Measurements from ENCODE around the gene TCERG1L. TPM values are rescaled to one million over a fixed set of nuclear protein-coding genes. Genes with fewer than 3 reads are reported as not detected.

TCERG1L gene
- total and polyA plus RNA-seq, 2 experiments from 2014 or later, result 0.47 to 0.73 TPM

DNA sequence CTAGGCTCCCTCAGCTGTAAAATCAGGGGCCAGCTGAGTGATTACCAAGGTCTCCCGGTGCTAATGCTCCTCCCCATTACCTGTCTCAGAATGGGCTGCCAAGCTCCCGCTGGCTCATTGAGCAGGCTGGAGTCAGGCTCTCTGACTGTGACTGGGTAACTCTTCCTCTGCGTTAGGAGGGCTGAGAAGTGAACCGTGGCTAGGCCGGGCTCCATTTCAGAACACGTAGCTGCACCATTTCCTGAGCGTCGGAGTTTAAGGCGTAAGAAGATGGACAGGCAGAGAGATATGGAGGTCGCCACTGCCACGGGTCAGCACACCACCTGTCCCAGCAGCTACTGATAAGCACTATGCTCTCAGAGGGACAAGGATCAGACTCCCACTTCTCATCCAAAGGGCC is 250.3 kb downstream of the TCERG1L start:
- H2AFZ ChIP-seq, result no peak overlapping the region
- 81% methylated on average over 11 of the region's 11 CpGs for WGBS (ENCODE audit: low lambda C conversion rate, missing lambda C conversion rate)

DNA sequence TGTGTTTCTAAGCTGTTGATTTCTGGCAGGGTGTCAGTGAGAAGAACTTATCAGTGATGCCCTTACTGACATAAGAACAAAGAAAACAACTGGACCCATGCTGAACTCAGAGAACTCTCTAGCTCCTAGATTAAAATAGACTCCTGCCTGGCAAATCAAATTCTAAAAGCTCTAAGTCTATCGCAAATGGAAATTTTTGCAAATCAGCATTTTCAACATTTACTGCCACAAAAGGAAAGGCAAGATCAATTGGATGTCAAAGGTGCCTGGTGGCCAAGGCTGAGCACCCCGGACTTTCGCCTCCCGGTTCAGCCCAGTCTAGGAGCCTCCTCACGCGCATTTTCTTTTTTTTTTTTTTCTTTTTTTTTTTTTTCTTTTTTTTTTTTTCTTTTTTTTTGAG is 251.6 kb downstream of the TCERG1L start:
- H3K9me2 ChIP-seq (replicated peaks; ENCODE audit: insufficient read depth), result no peaks in the 10 kb centered on the region
- no peaks in the 10 kb centered on the region for H3K79me2 ChIP-seq
- H3K27me3 ChIP-seq, result peaks cover 4% of the 10 kb centered on the region
- no peak overlapping the region for H2AFZ ChIP-seq
- no peaks in the 10 kb centered on the region for H4K20me1 ChIP-seq (ENCODE audit: insufficient read depth, poor library complexity, severe bottlenecking)
- H3K4me2 ChIP-seq, result no peak overlapping the region
- H3K4me3 ChIP-seq, result no peak overlapping the region
- no peak for TF ChIP-seq EZH2phosphoT487 (IDR thresholded peaks at IDR 0.05; ENCODE audit: low read depth, severe bottlenecking, unreplicated experiment)
- TF ChIP-seq EZH2 (IDR thresholded peaks at IDR 0.05; ENCODE audit: borderline replicate concordance), result no peak
- no peak for TF ChIP-seq CTCF (IDR thresholded peaks at IDR 0.05; ENCODE audit: poor library complexity)
- H3K9me3 ChIP-seq (ENCODE audit: low read depth), result no peaks in the 10 kb centered on the region
- no peaks in the 10 kb centered on the region for H3K36me3 ChIP-seq (replicated peaks; ENCODE audit: insufficient read depth, low read depth)
- no peak for DNase-seq (ENCODE audit: low spot score)
- 96% methylated on average over 6 of the region's 6 CpGs for WGBS (ENCODE audit: low lambda C conversion rate, missing lambda C conversion rate)
- H3K27ac ChIP-seq, result no peak overlapping the region
- H3K4me1 ChIP-seq (ENCODE audit: insufficient read depth), result no peaks in the 10 kb centered on the region

More for the DNA sequence above, 250.3 kb downstream of the TCERG1L start:
- no peaks in the 10 kb centered on the region for H4K20me1 ChIP-seq (ENCODE audit: insufficient read depth, poor library complexity, severe bottlenecking)
- no peaks in the 10 kb centered on the region for H3K79me2 ChIP-seq
- no peak for TF ChIP-seq EZH2 (IDR thresholded peaks at IDR 0.05; ENCODE audit: borderline replicate concordance)
- no peak for TF ChIP-seq CTCF (IDR thresholded peaks at IDR 0.05; ENCODE audit: poor library complexity)
- no peak for TF ChIP-seq EZH2phosphoT487 (IDR thresholded peaks at IDR 0.05; ENCODE audit: low read depth, severe bottlenecking, unreplicated experiment)
- DNase-seq (ENCODE audit: low spot score), result no peak
- H3K9me3 ChIP-seq (ENCODE audit: low read depth), result no peaks in the 10 kb centered on the region
- H3K4me1 ChIP-seq (ENCODE audit: insufficient read depth), result no peaks in the 10 kb centered on the region
- H3K36me3 ChIP-seq (replicated peaks; ENCODE audit: insufficient read depth, low read depth), result no peaks in the 10 kb centered on the region
- H3K4me3 ChIP-seq, result no peak overlapping the region
- no peak overlapping the region for H3K27ac ChIP-seq
- no peaks in the 10 kb centered on the region for H3K9me2 ChIP-seq (replicated peaks; ENCODE audit: insufficient read depth)
- H3K4me2 ChIP-seq, result no peak overlapping the region
- H3K27me3 ChIP-seq, result peaks cover 4% of the 10 kb centered on the region

DNA sequence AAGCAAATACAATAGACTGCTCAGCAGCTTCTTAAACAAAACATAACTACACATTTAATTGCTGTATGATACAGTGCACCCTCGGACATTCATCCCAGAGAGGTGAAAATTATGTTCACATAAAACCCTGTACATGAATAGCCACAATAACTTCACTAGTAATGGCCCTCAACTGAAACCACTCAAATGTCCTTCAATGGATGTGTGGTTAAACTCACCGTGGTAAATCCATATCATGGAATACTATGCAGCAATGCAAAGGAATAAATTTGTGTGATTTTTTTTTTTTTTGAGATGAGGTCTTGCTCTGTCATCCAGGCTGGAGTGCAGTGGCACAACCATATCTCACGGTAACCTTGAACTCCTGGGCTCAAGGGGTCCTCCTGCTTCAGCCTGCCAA is 252.7 kb downstream of the TCERG1L start:
- no peak overlapping the region for H2AFZ ChIP-seq
- no peaks in the 10 kb centered on the region for H3K27me3 ChIP-seq
- H3K9me2 ChIP-seq (replicated peaks; ENCODE audit: insufficient read depth), result no peaks in the 10 kb centered on the region
- H3K79me2 ChIP-seq, result no peaks in the 10 kb centered on the region
- no peak for DNase-seq (ENCODE audit: low spot score)
- TF ChIP-seq CTCF (IDR thresholded peaks at IDR 0.05; ENCODE audit: poor library complexity), result no peak
- TF ChIP-seq EZH2 (IDR thresholded peaks at IDR 0.05; ENCODE audit: borderline replicate concordance), result no peak
- no peak for TF ChIP-seq EZH2phosphoT487 (IDR thresholded peaks at IDR 0.05; ENCODE audit: low read depth, severe bottlenecking, unreplicated experiment)
- no peak overlapping the region for H3K4me3 ChIP-seq
- H3K9me3 ChIP-seq (ENCODE audit: low read depth), result no peaks in the 10 kb centered on the region
- no peaks in the 10 kb centered on the region for H3K36me3 ChIP-seq (replicated peaks; ENCODE audit: insufficient read depth, low read depth)
- 79% methylated on average over 3 of the region's 3 CpGs for WGBS (ENCODE audit: low lambda C conversion rate, missing lambda C conversion rate)
- H3K4me2 ChIP-seq, result no peak overlapping the region
- no peaks in the 10 kb centered on the region for H3K4me1 ChIP-seq (ENCODE audit: insufficient read depth)
- H4K20me1 ChIP-seq (ENCODE audit: insufficient read depth, poor library complexity, severe bottlenecking), result no peaks in the 10 kb centered on the region
- no peak overlapping the region for H3K27ac ChIP-seq

DNA sequence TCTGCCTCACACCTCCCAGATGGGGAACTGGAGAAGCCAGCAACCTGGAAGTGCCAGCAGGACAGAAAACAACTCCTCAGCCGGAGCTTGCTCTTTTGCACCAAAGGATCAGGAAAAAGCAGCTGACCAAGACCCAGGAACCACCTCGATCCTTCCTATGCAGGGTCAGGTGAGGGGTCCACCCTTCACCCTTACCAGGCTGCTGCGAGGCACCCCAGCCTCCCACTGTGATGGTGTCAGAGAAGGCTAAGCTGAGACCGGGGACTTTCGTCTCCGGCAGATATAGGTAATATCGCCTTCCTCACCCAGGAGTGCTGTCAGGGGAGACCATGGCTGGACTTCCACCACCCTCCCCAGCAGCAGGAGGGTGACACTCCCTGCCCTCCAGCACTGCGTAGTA is 254.7 kb downstream of the TCERG1L start:
- no peak for DNase-seq (ENCODE audit: low spot score)
- Histone ChIP-seq H3K79me2 (no peaks in the 10 kb centered on the region), H3K4me2 (no peak overlapping the region), H3K9me2 (replicated peaks; ENCODE audit: insufficient read depth) (no peaks in the 10 kb centered on the region), H3K4me1 (ENCODE audit: insufficient read depth) (no peaks in the 10 kb centered on the region), H3K9me3 (ENCODE audit: low read depth) (no peaks in the 10 kb centered on the region), H2AFZ (no peak overlapping the region), H3K4me3 (no peak overlapping the region), H3K36me3 (replicated peaks; ENCODE audit: insufficient read depth, low read depth) (no peaks in the 10 kb centered on the region), H3K27ac (no peak overlapping the region), H3K27me3 (no peaks in the 10 kb centered on the region), H4K20me1 (ENCODE audit: insufficient read depth, poor library complexity, severe bottlenecking) (no peaks in the 10 kb centered on the region)
- WGBS (ENCODE audit: low lambda C conversion rate, missing lambda C conversion rate), result 89% methylated on average over 8 of the region's 8 CpGs
- TF ChIP-seq EZH2 (IDR thresholded peaks at IDR 0.05; ENCODE audit: borderline replicate concordance) (no peak), CTCF (IDR thresholded peaks at IDR 0.05; ENCODE audit: poor library complexity) (no peak), EZH2phosphoT487 (IDR thresholded peaks at IDR 0.05; ENCODE audit: low read depth, severe bottlenecking, unreplicated experiment) (no peak)
